ENCODE measurements around the gene AUNIP.

GRCh38 chr1:25873120-25873519, 13.9 kb upstream of the AUNIP start:
- TF ChIP-seq ZNF274 (IDR thresholded peaks at IDR 0.05; ENCODE audit: low read depth, low read length) (no peak), YY1 (IDR thresholded peaks at IDR 0.05; ENCODE audit: insufficient read depth, insufficient read length) (no peak)
